ENCODE measurements around the gene ZNF222. TPM values are rescaled to one million over a fixed set of nuclear protein-coding genes. Genes with fewer than 3 reads are reported as not detected.
A peak's percentile ranks its signal among the peaks of the same experiment; 100 is the strongest.

The ZNF222 gene
- total and polyA plus RNA-seq, 2 of the 8 experiments (the other 6 are each of a cell fraction or from before 2014, with no cell fraction given), result 1.7 to 3.4 TPM

GRCh38 chr19:44002566-44003460 lies 22.4 kb upstream of the ZNF222 start, which contains the start of gene ZNF230:
TSS of gene ZNF230 (plus strand) at chr19:44002957. CDS start at chr19:44007079, 4,122 bp downstream.
- H2BK120ac ChIP-seq (replicated peaks; ENCODE audit: low read depth, low read length), result no peak within 1 kb of the TSS
- CTCF ChIA-PET (ENCODE audit: partially characterized antibody), result no interaction called here
- H4K20me1 ChIP-seq (replicated peaks in 1 of 2; ENCODE audit: control insufficient read depth in 1 of 2, insufficient read depth in 2 of 2, low read length in 2 of 2), result no peaks in the 10 kb centered on the region
- WGBS, 2 experiments (ENCODE audit: extremely low coverage in 1 of 2, insufficient coverage in 1 of 2, insufficient read length in 1 of 2, insufficient replicate concordance in 2 of 2, low coverage in 1 of 2, low lambda C conversion rate in 2 of 2, missing lambda C conversion rate in 1 of 2), result 2% methylated on average over 48 of the region's 48 CpGs; no CpG with 5 or more reads in 1 of the 2 experiments
- FAIRE-seq (peak; percentile 87), DNase-seq (ENCODE audit: low read depth in 1 of 2, low spot score in 2 of 2) (peak; percentile 67 to 75)
- no peak within 1 kb of the TSS for H2BK5ac ChIP-seq (ENCODE audit: low read depth, low read length)
- H3K4me1 ChIP-seq (replicated peaks in 1 of 4; ENCODE audit: control insufficient read depth in 3 of 4, insufficient read depth in 4 of 4, low read length in 3 of 4), result peaks cover 0 to 3% (median 0%) of the 10 kb centered on the region in 4 experiments; a peak in 2 of 7 replicates
- H3K4me2 ChIP-seq (ENCODE audit: insufficient read depth in 1 of 2, low read depth in 2 of 2, low read length in 2 of 2), result peak within 1 kb of the TSS; percentile 80 to 87
- H2BK15ac ChIP-seq (ENCODE audit: low read length), result no peak within 1 kb of the TSS
- H4K91ac ChIP-seq (replicated peaks; ENCODE audit: insufficient read length, low read length), result no peak within 1 kb of the TSS
- no peak within 1 kb of the TSS for H2BK12ac ChIP-seq (ENCODE audit: low read depth, low read length)
- H3K9ac ChIP-seq (replicated peaks in 1 of 4; ENCODE audit: extremely low read depth in 1 of 4, low read depth in 3 of 4, low read length in 3 of 4), result peak within 1 kb of the TSS; percentile 36 to 91 (median 50)
- H4K5ac ChIP-seq (ENCODE audit: insufficient read length, low read depth, low read length), result no peak within 1 kb of the TSS
- peaks cover 9% of the 10 kb centered on the region for H3K23me2 ChIP-seq (ENCODE audit: low read depth, low read length)
- peak within 1 kb of the TSS; percentile 100 for H2AFZ ChIP-seq (ENCODE audit: low read length)
- H3K27ac ChIP-seq (ENCODE audit: low read depth, low read length), result no peak within 1 kb of the TSS
- H3K4me3 ChIP-seq (ENCODE audit: extremely low read depth in 1 of 4, insufficient read depth in 2 of 4, low read depth in 3 of 4, low read length in 4 of 4), result peak within 1 kb of the TSS; percentile 85 to 96 (median 91)
- H3K79me2 ChIP-seq (ENCODE audit: control insufficient read depth in 1 of 2, insufficient read depth in 2 of 2, low read length in 2 of 2), result no peaks in the 10 kb centered on the region
- H3K9me3 ChIP-seq (ENCODE audit: insufficient read depth in 2 of 2, low read depth in 1 of 2, low read length in 1 of 2), result no peaks in the 10 kb centered on the region
- H3K79me1 ChIP-seq (ENCODE audit: low read depth, low read length), result no peaks in the 10 kb centered on the region
- no peak within 1 kb of the TSS for H2BK20ac ChIP-seq (ENCODE audit: low read length)
- no peaks in the 10 kb centered on the region for H3K27me3 ChIP-seq (replicated peaks in 1 of 4; ENCODE audit: control insufficient read depth in 3 of 4, extremely low read depth in 1 of 4, insufficient read depth in 3 of 4, low read length in 3 of 4)
- no peak within 1 kb of the TSS for H3K18ac ChIP-seq (ENCODE audit: extremely low read depth, low read length)
- no peak within 1 kb of the TSS for H3K56ac ChIP-seq (replicated peaks; ENCODE audit: insufficient read length, low read depth, low read length)
- no peak within 1 kb of the TSS for H3K23ac ChIP-seq (ENCODE audit: insufficient read length)
- H3K4ac ChIP-seq (replicated peaks; ENCODE audit: insufficient read length, low read depth, low read length), result no peak within 1 kb of the TSS
- no peak within 1 kb of the TSS for H2AK5ac ChIP-seq (ENCODE audit: low read depth, low read length)
- H3K14ac ChIP-seq (ENCODE audit: insufficient read length), result no peak within 1 kb of the TSS
- H3K36me3 ChIP-seq (ENCODE audit: control insufficient read depth in 2 of 4, insufficient read depth in 4 of 4, low read length in 3 of 4), result peaks cover 0 to 6% (median 0%) of the 10 kb centered on the region in 4 experiments; a peak in 1 of 8 replicates
- peak within 1 kb of the TSS; percentile 83 for H4K8ac ChIP-seq (ENCODE audit: extremely low read depth, insufficient read depth, low read length)
- POLR2A ChIA-PET (ENCODE audit: partially characterized antibody), result interaction anchor here (1.1 to 1.5 kb wide), 2 partner anchors 48 to 109 kb away, joined by 3 to 4 read pairs; no protein-coding TSS in a partner anchor
- TF ChIP-seq RXRA (IDR thresholded peaks at IDR 0.05; ENCODE audit: insufficient read depth, low read depth, low read length) (no peak), EZH2 (IDR thresholded peaks at IDR 0.05; ENCODE audit: low read depth, low read length, severe bottlenecking) (no peak), CBX8 (IDR thresholded peaks at IDR 0.05; ENCODE audit: borderline replicate concordance, low read depth, low read length) (no peak), PHF8 (conservative IDR thresholded peaks at IDR 0.05; ENCODE audit: low read depth, low read length) (0 out of 2 replicates have a peak, but pooled peaks have one; percentile 34), POU5F1 (IDR thresholded peaks at IDR 0.05; ENCODE audit: low read depth, low read length) (no peak), TBP (IDR thresholded peaks at IDR 0.05; ENCODE audit: low read depth, low read length) (0 out of 2 replicates have a peak, but pooled peaks have one; percentile 11)

Data from H1 (cell line).